ENCODE measurements around the gene CCDC57. TPM values are rescaled to one million over a fixed set of nuclear protein-coding genes. Genes with fewer than 3 reads are reported as not detected.
"Not testable (repeated sequence)": the region's sequence is repeated elsewhere in the genome, so short reads cannot be mapped to it uniquely, and the experiment has no call there.

Gene CCDC57
- polyA plus RNA-seq, 4 donors: 34.6 to 52.4 (median 44.5) TPM

DNA sequence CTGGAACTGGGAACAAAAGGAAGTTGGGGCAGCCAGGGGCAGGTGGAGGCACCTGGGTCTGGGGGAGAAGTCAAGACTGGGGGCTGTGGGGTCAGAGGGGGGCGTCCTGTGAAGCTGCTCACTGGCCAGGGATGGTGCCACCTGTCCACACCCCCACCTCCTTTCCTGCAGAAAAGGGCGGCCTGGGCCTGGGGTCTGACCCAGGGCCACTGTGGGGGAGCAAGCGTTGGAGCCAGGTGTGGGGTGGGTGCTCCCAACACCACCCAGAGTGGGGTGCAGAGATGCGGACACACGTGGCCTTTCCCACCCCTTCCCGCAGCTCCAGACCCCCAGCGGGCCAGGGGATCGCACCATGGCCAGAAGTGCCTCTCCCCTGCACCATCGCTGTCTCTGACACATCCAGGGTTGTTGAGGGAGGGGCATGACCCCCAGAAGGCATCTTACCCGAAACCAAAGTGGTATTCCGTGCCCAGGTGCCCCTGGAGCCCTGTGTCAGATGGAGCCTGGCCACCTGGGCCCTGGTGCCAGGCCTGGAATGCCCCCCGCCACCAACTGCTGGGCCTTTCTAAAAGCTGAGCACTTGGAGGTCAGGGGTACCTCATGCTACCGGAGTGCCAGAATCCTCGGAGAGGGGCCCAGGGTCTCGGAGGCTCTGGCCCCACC is 13.6 kb upstream of the CCDC57 start:
- DNase-seq (ENCODE audit: low read depth in 4 of 4, low spot score in 3 of 4): no peak

GRCh38 chr17:82225368-82226029 is 12.9 kb upstream of the CCDC57 start:
- DNase-seq (ENCODE audit: low read depth in 4 of 4, low spot score in 3 of 4): no peak

GRCh38 chr17:82224666-82225065 is 12.0 kb upstream of the CCDC57 start:
- no peak for DNase-seq (ENCODE audit: low read depth in 4 of 4, low spot score in 3 of 4)

GRCh38 chr17:82223517-82223916 is 10.9 kb upstream of the CCDC57 start:
- DNase-seq (ENCODE audit: low read depth in 4 of 4, low spot score in 3 of 4): no peak

- DNase-seq (ENCODE audit: low read depth in 4 of 4, low spot score in 3 of 4): no peak
These were observed 10.2 kb upstream of the CCDC57 start for GRCh38 chr17:82222816-82223215.

DNA sequence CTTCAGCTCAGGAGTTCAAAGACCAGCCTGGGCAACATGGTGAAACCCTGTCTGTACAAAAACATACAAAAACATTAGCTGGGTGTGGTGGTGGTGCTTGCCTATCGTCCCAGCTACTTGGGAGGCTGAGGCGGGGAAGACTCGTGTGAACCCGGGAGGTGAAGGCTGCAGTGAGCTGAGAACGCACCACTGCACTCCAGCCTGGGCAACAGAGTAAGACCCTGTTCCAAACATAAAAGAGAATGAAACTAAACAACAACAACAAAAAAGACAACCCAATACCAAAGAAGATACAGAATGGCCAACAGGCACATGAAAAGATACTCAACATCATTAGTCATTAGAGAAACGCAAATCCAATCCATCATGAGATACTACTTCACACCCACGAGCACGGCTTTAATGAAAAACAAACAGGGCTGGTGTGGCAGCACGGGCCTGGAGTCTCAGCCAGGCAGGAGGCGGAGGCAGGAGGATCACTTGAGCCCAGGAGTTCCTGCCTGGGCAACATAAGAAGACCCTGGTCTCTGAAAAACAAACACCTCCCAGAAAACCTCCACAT is 8.8 kb upstream of the CCDC57 start:
- DNase-seq (ENCODE audit: low read depth in 4 of 4, low spot score in 3 of 4): no peak

GRCh38 chr17:82219753-82220709 is 7.4 kb upstream of the CCDC57 start:
- DNase-seq (ENCODE audit: low read depth in 4 of 4, low spot score in 3 of 4): no peak

GRCh38 chr17:82219083-82219482 is 6.4 kb upstream of the CCDC57 start:
- no peak for DNase-seq (ENCODE audit: low read depth in 4 of 4, low spot score in 3 of 4)

GRCh38 chr17:82218349-82219075 is 5.9 kb upstream of the CCDC57 start:
- DNase-seq (ENCODE audit: low read depth in 4 of 4, low spot score in 3 of 4): no peak

DNA sequence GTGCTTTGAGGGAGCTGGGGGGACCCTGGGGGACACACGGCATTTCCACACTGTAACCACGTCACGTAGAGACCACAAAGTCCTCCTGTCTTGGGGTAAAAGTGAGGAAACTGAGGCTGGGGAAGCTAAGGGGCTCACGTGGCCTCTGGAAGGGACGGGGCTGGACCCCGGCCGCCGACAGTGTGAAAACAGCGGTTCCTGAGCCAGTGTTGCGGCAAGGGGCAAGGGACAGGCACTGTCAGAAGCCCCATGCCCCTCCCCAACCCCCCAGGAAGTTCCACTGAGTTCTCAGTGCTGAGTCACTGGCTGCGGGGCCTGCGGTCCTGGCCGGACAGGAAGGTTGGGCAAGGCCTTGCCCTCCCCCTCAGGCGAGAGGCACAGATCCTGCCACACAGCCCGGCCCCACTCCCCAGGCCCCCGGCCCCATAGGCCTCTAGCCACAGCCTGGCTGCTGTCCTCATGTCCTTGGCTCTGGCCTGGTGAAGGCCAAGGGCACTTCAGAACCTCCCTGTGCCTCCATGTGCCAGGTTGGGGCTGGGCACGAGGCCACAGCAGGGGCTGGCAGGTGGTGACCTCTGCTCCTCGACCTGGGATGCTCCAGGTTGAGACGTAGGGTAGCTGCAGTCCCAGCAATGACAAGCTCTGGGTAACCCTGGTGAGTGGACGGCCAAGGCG is 5.0 kb upstream of the CCDC57 start:
- DNase-seq (ENCODE audit: low read depth in 4 of 4, low spot score in 3 of 4): no peak

GRCh38 chr17:82217120-82217529 is 4.5 kb upstream of the CCDC57 start:
- no peak for DNase-seq (ENCODE audit: low read depth in 4 of 4, low spot score in 3 of 4)

GRCh38 chr17:82216301-82217119 is 3.9 kb upstream of the CCDC57 start:
- no peak for DNase-seq (ENCODE audit: low read depth in 4 of 4, low spot score in 3 of 4)

DNA sequence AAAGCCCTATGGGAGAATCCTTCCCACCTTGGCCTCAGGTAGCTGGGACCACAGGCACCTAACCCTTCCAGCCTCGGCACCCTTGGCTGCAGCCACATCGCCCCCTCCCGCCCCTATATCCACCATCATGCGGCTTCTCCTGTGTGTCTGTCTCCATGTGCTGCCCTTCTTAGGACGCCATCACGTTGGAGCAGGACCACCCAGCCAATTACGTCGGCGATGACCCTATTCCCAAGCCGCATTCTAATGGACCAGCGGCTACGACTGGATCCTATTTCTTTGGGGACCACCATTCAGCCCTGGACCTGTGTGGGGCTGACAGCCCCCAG is 3.3 kb upstream of the CCDC57 start:
- no peak for DNase-seq (ENCODE audit: low read depth in 4 of 4, low spot score in 3 of 4)

DNA sequence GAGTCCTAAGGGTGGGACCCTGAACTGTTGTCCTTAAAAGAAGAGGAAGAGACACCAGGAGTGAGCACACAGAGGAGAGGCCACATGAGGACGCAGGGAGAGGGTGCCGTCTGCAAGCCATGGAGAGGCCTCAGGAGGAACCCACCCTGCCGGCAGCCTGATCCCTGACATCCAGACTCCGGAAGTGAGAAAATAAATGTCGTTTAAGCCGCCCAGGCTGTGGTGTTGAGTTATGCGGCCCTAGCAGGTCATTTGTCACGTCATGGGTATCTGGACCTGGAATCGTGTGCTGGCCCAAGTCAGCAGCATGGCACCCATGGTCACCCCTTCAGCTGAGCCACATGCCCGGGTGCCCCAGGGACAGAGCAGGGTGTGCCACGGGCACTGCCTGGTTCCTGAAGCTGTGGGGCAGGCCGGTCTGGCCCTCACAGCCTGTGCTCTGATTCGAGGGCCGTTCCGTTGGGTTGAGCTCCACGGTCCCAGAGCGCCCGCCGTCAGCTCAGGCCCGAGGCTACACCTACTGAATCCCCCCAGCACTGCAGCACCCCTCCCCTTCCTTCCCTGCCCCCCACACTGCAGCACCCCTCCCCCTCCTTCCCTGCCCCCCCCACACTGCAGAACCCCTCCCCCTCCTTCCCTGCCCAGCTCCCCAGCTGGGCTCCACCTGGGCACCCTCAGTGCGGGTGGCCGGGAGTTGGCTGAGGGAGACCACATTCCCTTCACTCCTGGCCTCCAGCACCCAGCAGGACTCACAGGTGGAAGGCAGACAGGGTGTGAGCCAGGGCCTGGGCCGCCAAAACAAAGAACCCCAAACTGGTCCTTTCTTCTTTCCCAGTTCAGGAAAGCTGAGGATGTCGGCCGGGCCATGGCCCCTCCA is 2.7 kb upstream of the CCDC57 start:
- no peak for DNase-seq (ENCODE audit: low read depth in 4 of 4, low spot score in 3 of 4)

- no peak for DNase-seq (ENCODE audit: low read depth in 4 of 4, low spot score in 3 of 4)
These were observed 1.5 kb upstream of the CCDC57 start for GRCh38 chr17:82214012-82214628.

DNA sequence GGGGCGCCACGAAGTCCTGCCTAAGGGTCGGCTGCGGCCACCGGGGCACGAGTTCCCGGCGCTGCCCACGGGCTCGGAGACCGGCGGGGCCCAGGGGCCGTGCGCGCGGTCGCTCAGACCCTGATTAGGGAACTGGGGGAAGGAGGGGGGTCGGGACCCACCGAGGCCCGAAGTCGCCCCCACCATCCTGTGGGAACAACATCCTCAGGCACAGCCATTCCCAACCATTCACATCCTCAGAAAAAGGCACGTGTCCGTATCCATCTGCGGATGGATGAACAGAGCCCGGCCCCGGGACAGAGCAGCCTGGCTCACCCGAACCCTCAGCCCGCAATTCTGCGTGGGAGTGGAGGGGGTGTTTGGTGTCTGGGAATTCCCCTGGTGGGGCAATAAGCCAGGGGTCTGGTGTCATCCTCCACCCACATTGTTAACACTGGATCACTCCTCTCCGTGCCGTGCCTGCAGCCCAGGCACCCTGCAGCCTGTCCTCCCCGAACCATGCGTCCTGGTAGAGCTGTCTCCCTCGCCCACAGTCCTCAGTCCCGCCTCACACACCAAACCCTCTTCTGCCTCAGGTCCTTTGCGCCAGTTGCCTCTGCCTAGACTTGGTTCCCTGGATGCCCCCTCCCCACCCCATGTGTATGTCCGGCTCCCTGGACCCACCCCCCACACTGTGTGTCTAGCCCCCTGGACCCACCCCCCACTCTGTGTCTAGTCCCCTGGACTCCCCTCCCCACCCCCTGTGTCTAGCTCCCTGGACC is 789 bp upstream of the CCDC57 start:
- DNase-seq (ENCODE audit: low read depth in 4 of 4, low spot score in 3 of 4): no peak

GRCh38 chr17:82210655-82211054 is 2.0 kb downstream of the CCDC57 start:
- not testable (repeated sequence) for DNase-seq (ENCODE audit: low read depth in 4 of 4, low spot score in 3 of 4)
